Measurements from ENCODE around the gene HTR4.

HTR4 gene

GRCh38 chr5:148458036-148458888 lies 196.1 kb downstream of the HTR4 start:
- H3K4me3 ChIP-seq (ENCODE audit: insufficient read depth in 1 of 2, low read depth in 1 of 2, low read length in 2 of 2), result no peak overlapping the region
- no peak overlapping the region for H2BK120ac ChIP-seq (ENCODE audit: low read depth, low read length)
- no peak overlapping the region for H3K18ac ChIP-seq (ENCODE audit: low read depth in 1 of 2, low read length in 2 of 2)
- H3K23ac ChIP-seq (ENCODE audit: low read length in 2 of 2), result peak overlapping the region in 1 of 2 experiments; percentile 9
- H2BK5ac ChIP-seq (ENCODE audit: low read depth, low read length, poor library complexity, severe bottlenecking), result no peak overlapping the region
- H3K9ac ChIP-seq (ENCODE audit: low read length), result no peak overlapping the region
- H2BK15ac ChIP-seq (ENCODE audit: low read depth, poor library complexity, severe bottlenecking), result no peak overlapping the region
- 79% methylated on average over 3 of the region's 3 CpGs for WGBS
- H3K36me3 ChIP-seq (ENCODE audit: control insufficient read depth in 1 of 2, insufficient read depth in 2 of 2, low read depth in 1 of 2, low read length in 2 of 2), result no peaks in the 10 kb centered on the region
- no peaks in the 10 kb centered on the region for H3K79me1 ChIP-seq (replicated peaks; ENCODE audit: low read length, poor library complexity, severe bottlenecking)
- no peak overlapping the region for H3K27ac ChIP-seq (ENCODE audit: low read length, poor library complexity, severe bottlenecking)
- H3K14ac ChIP-seq (ENCODE audit: low read length in 2 of 2), result no peak overlapping the region
- H3K4me2 ChIP-seq (ENCODE audit: low read length, poor library complexity, severe bottlenecking), result no peak overlapping the region
- no peak overlapping the region for H2AFZ ChIP-seq (ENCODE audit: low read depth, low read length)
- H4K91ac ChIP-seq (ENCODE audit: low read length), result no peak overlapping the region
- no peak overlapping the region for H2BK12ac ChIP-seq (ENCODE audit: low read length in 2 of 2)
- H3K4me1 ChIP-seq (ENCODE audit: control insufficient read depth, insufficient read depth, low read depth, low read length), result no peaks in the 10 kb centered on the region
- no peak overlapping the region for H4K8ac ChIP-seq (ENCODE audit: low read length)
- DNase-seq, result no peak
- H3K9me3 ChIP-seq (ENCODE audit: control insufficient read depth, low read length), result no peaks in the 10 kb centered on the region
- no peaks in the 10 kb centered on the region for H3K27me3 ChIP-seq (ENCODE audit: control insufficient read depth in 1 of 2, insufficient read depth in 1 of 2, low read length in 2 of 2)
- no peak overlapping the region for H2AK5ac ChIP-seq (ENCODE audit: low read length, severe bottlenecking)
- no peak overlapping the region for H3K4ac ChIP-seq (ENCODE audit: low read depth in 1 of 2, low read length in 2 of 2)

GRCh38 chr5:148457183-148457620 lies 197.1 kb downstream of the HTR4 start:
- WGBS, result 63% methylated on average over 3 of the region's 5 CpGs

GRCh38 chr5:148455185-148455584 lies 199.1 kb downstream of the HTR4 start:
- H4K91ac ChIP-seq (ENCODE audit: low read length), result no peak overlapping the region
- H3K4me1 ChIP-seq (ENCODE audit: control insufficient read depth, insufficient read depth, low read depth, low read length), result peaks cover 2% of the 10 kb centered on the region
- H3K27me3 ChIP-seq (ENCODE audit: control insufficient read depth in 1 of 2, insufficient read depth in 1 of 2, low read length in 2 of 2), result no peaks in the 10 kb centered on the region
- H2BK5ac ChIP-seq (ENCODE audit: low read depth, low read length, poor library complexity, severe bottlenecking), result no peak overlapping the region
- no peaks in the 10 kb centered on the region for H3K79me1 ChIP-seq (replicated peaks; ENCODE audit: low read length, poor library complexity, severe bottlenecking)
- WGBS, result 87% methylated on average over 3 of the region's 6 CpGs
- H2AK5ac ChIP-seq (ENCODE audit: low read length, severe bottlenecking), result no peak overlapping the region
- H2BK120ac ChIP-seq (ENCODE audit: low read depth, low read length), result no peak overlapping the region
- H3K4me3 ChIP-seq (ENCODE audit: insufficient read depth in 1 of 2, low read depth in 1 of 2, low read length in 2 of 2), result no peak overlapping the region
- H2BK15ac ChIP-seq (ENCODE audit: low read depth, poor library complexity, severe bottlenecking), result no peak overlapping the region
- H3K36me3 ChIP-seq (ENCODE audit: control insufficient read depth in 1 of 2, insufficient read depth in 2 of 2, low read depth in 1 of 2, low read length in 2 of 2), result no peaks in the 10 kb centered on the region
- no peak overlapping the region for H3K4me2 ChIP-seq (ENCODE audit: low read length, poor library complexity, severe bottlenecking)
- no peak overlapping the region for H3K9ac ChIP-seq (ENCODE audit: low read length)
- no peak overlapping the region for H3K18ac ChIP-seq (ENCODE audit: low read depth in 1 of 2, low read length in 2 of 2)
- no peaks in the 10 kb centered on the region for H3K9me3 ChIP-seq (ENCODE audit: control insufficient read depth, low read length)
- H3K23ac ChIP-seq (ENCODE audit: low read length in 2 of 2), result no peak overlapping the region
- no peak overlapping the region for H2AFZ ChIP-seq (ENCODE audit: low read depth, low read length)
- no peak overlapping the region for H3K4ac ChIP-seq (ENCODE audit: low read depth in 1 of 2, low read length in 2 of 2)
- no peak overlapping the region for H4K8ac ChIP-seq (ENCODE audit: low read length)
- DNase-seq, result peak; percentile 58
- H3K14ac ChIP-seq (ENCODE audit: low read length in 2 of 2), result no peak overlapping the region
- no peak overlapping the region for H3K27ac ChIP-seq (ENCODE audit: low read length, poor library complexity, severe bottlenecking)
- H2BK12ac ChIP-seq (ENCODE audit: low read length in 2 of 2), result no peak overlapping the region

More at GRCh38 chr5:148457183-148457620, 197.1 kb downstream of the HTR4 start:
- Histone ChIP-seq H2AFZ (ENCODE audit: low read depth, low read length) (no peak overlapping the region), H2BK120ac (ENCODE audit: low read depth, low read length) (no peak overlapping the region), H3K36me3 (ENCODE audit: control insufficient read depth in 1 of 2, insufficient read depth in 2 of 2, low read depth in 1 of 2, low read length in 2 of 2) (no peaks in the 10 kb centered on the region), H2AK5ac (ENCODE audit: low read length, severe bottlenecking) (no peak overlapping the region), H4K91ac (ENCODE audit: low read length) (no peak overlapping the region), H3K79me1 (replicated peaks; ENCODE audit: low read length, poor library complexity, severe bottlenecking) (no peaks in the 10 kb centered on the region), H3K9me3 (ENCODE audit: control insufficient read depth, low read length) (no peaks in the 10 kb centered on the region), H4K8ac (ENCODE audit: low read length) (no peak overlapping the region), H3K14ac (ENCODE audit: low read length in 2 of 2) (no peak overlapping the region), H2BK15ac (ENCODE audit: low read depth, poor library complexity, severe bottlenecking) (no peak overlapping the region), H3K9ac (ENCODE audit: low read length) (no peak overlapping the region), H3K4ac (ENCODE audit: low read depth in 1 of 2, low read length in 2 of 2) (no peak overlapping the region), H2BK12ac (ENCODE audit: low read length in 2 of 2) (no peak overlapping the region), H2BK5ac (ENCODE audit: low read depth, low read length, poor library complexity, severe bottlenecking) (no peak overlapping the region), H3K4me2 (ENCODE audit: low read length, poor library complexity, severe bottlenecking) (no peak overlapping the region), H3K27ac (ENCODE audit: low read length, poor library complexity, severe bottlenecking) (no peak overlapping the region), H3K27me3 (ENCODE audit: control insufficient read depth in 1 of 2, insufficient read depth in 1 of 2, low read length in 2 of 2) (no peaks in the 10 kb centered on the region), H3K4me3 (ENCODE audit: insufficient read depth in 1 of 2, low read depth in 1 of 2, low read length in 2 of 2) (no peak overlapping the region), H3K18ac (ENCODE audit: low read depth in 1 of 2, low read length in 2 of 2) (peak overlapping the region in 1 of 2 experiments; percentile 31), H3K23ac (ENCODE audit: low read length in 2 of 2) (no peak overlapping the region), H3K4me1 (ENCODE audit: control insufficient read depth, insufficient read depth, low read depth, low read length) (peaks cover 2% of the 10 kb centered on the region)
- DNase-seq, result peak; percentile 19

- Histone ChIP-seq H3K27me3 (ENCODE audit: control insufficient read depth in 1 of 2, insufficient read depth in 1 of 2, low read length in 2 of 2) (no peaks in the 10 kb centered on the region), H3K18ac (ENCODE audit: low read depth in 1 of 2, low read length in 2 of 2) (no peak overlapping the region), H2BK5ac (ENCODE audit: low read depth, low read length, poor library complexity, severe bottlenecking) (no peak overlapping the region), H3K4me2 (ENCODE audit: low read length, poor library complexity, severe bottlenecking) (no peak overlapping the region), H3K9me3 (ENCODE audit: control insufficient read depth, low read length) (no peaks in the 10 kb centered on the region), H4K91ac (ENCODE audit: low read length) (no peak overlapping the region), H3K79me1 (replicated peaks; ENCODE audit: low read length, poor library complexity, severe bottlenecking) (no peaks in the 10 kb centered on the region), H2AK5ac (ENCODE audit: low read length, severe bottlenecking) (no peak overlapping the region), H3K4me1 (ENCODE audit: control insufficient read depth, insufficient read depth, low read depth, low read length) (peaks cover 2% of the 10 kb centered on the region), H3K14ac (ENCODE audit: low read length in 2 of 2) (no peak overlapping the region), H3K4ac (ENCODE audit: low read depth in 1 of 2, low read length in 2 of 2) (no peak overlapping the region), H3K23ac (ENCODE audit: low read length in 2 of 2) (no peak overlapping the region), H2BK120ac (ENCODE audit: low read depth, low read length) (no peak overlapping the region), H4K8ac (ENCODE audit: low read length) (no peak overlapping the region), H2BK12ac (ENCODE audit: low read length in 2 of 2) (no peak overlapping the region), H2AFZ (ENCODE audit: low read depth, low read length) (no peak overlapping the region), H3K4me3 (ENCODE audit: insufficient read depth in 1 of 2, low read depth in 1 of 2, low read length in 2 of 2) (no peak overlapping the region), H3K27ac (ENCODE audit: low read length, poor library complexity, severe bottlenecking) (no peak overlapping the region), H2BK15ac (ENCODE audit: low read depth, poor library complexity, severe bottlenecking) (no peak overlapping the region), H3K9ac (ENCODE audit: low read length) (no peak overlapping the region), H3K36me3 (ENCODE audit: control insufficient read depth in 1 of 2, insufficient read depth in 2 of 2, low read depth in 1 of 2, low read length in 2 of 2) (no peaks in the 10 kb centered on the region)
- 74% methylated on average over 4 of the region's 5 CpGs for WGBS
- DNase-seq, result no peak
Measured at GRCh38 chr5:148454576-148454975, 199.8 kb downstream of the HTR4 start.
